Measurements from ENCODE around the gene MARCOL. TPM values are rescaled to one million over a fixed set of nuclear protein-coding genes. Genes with fewer than 3 reads are reported as not detected.

Gene MARCOL, protein sequence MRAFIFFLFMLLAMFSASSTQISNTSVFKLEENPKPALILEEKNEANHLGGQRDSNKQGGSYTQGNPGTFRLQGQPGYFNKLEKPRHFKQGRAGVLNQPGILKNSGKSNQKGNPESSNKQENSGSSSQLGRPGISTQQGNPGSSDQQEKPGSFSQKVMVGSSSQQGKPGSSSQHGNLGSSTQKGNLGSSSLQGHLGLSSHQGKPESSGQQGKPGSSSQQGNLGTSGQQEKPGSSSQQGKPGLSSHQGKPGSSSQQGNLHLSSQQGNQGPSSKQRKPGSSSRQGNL
- not detected for total RNA-seq

GRCh38 chr5:148238418-148238794 lies at the start of gene MARCOL:
MARCOL (plus strand) TSS chr5:148238525; CDS start chr5:148238598, 73 bp downstream.

GRCh38 chr5:148202531-148203203 lies 35.7 kb upstream of the MARCOL start, which contains the start of gene SPINK6:
SPINK6 (plus strand) TSS chr5:148203042; CDS start chr5:148203097, 55 bp downstream.

GRCh38 chr5:148268566-148268965 lies 30.2 kb downstream of the MARCOL start, which contains the start of gene SPINK13:
SPINK13 (plus strand) TSS chr5:148268794; CDS start chr5:148270073, 1,279 bp downstream.

Small RNAs within 50 kb of the gene (small RNA-seq; reads per million reads assigned to genes)
- not detected for gene HMGN1P16 (ENCODE audit: low replicate concordance)

Other genes starting within 250 kb of the MARCOL start
- gene SPINK5, start 174.5 kb upstream of the MARCOL start, total RNA-seq, result 1.3 TPM
- gene SPINK14, start 70.0 kb upstream of the MARCOL start, total RNA-seq, result not detected
- gene SPINK6, start 35.5 kb upstream of the MARCOL start, total RNA-seq, result not detected
- not detected for gene SPINK13, start 30.3 kb downstream of the MARCOL start, total RNA-seq
- not detected for gene SPINK7, start 73.9 kb downstream of the MARCOL start, total RNA-seq
- not detected for gene SPINK9, start 97.0 kb downstream of the MARCOL start, total RNA-seq
- gene FBXO38, start 145.4 kb downstream of the MARCOL start, total RNA-seq, result 53.0 TPM